ENCODE results near the gene PTCD2. TPM values are rescaled to one million over a fixed set of nuclear protein-coding genes. Genes with fewer than 3 reads are reported as not detected.

The PTCD2 gene
- total and polyA plus RNA-seq, 2 donors (not counting 3 experiments of a cell fraction or from before 2014, with no cell fraction given): 4.3 to 6.7 TPM

DNA sequence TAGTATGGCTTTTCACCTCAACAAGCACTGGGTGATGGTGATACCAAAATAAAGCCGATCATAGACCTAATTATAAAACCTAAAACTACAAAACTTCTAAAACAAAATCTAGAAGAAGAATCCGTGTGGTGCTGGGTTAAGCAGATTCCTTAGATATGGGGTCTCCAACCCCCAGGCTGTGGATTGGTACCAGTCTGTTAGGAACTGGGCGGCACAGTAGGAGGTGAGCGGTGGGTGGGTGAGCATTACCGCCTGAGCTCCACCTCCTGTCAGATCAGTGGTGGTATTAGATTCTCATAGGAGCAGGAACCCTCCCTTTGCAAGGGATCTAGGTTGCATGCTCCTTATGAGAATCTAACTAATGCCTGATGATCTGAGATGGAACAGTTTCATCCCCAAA is 33.4 kb upstream of the PTCD2 start:
- CTCF ChIA-PET: no interaction called here

More for the DNA sequence above, 33.4 kb upstream of the PTCD2 start:
- no peak overlapping the region for H3K9ac ChIP-seq (replicated peaks; ENCODE audit: extremely low read depth, insufficient read depth, low read length)
- TF ChIP-seq POLR2A (IDR thresholded peaks at IDR 0.05; ENCODE audit: low read depth, low read length): no peak
- TF ChIP-seq MYC (IDR thresholded peaks at IDR 0.05; ENCODE audit: low read depth, low read length): no peak
- TF ChIP-seq, protein P1, sequence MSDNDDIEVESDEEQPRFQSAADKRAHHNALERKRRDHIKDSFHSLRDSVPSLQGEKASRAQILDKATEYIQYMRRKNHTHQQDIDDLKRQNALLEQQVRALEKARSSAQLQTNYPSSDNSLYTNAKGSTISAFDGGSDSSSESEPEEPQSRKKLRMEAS (IDR thresholded peaks at IDR 0.05; ENCODE audit: insufficient read depth, insufficient read length): no peak
- no peak for TF ChIP-seq FOS (IDR thresholded peaks at IDR 0.05; ENCODE audit: borderline replicate concordance, insufficient read depth, low read length)
- TF ChIP-seq POLR2AphosphoS5 (IDR thresholded peaks at IDR 0.05; ENCODE audit: insufficient read depth, low read depth, low read length): no peak
- TF ChIP-seq, protein P2, sequence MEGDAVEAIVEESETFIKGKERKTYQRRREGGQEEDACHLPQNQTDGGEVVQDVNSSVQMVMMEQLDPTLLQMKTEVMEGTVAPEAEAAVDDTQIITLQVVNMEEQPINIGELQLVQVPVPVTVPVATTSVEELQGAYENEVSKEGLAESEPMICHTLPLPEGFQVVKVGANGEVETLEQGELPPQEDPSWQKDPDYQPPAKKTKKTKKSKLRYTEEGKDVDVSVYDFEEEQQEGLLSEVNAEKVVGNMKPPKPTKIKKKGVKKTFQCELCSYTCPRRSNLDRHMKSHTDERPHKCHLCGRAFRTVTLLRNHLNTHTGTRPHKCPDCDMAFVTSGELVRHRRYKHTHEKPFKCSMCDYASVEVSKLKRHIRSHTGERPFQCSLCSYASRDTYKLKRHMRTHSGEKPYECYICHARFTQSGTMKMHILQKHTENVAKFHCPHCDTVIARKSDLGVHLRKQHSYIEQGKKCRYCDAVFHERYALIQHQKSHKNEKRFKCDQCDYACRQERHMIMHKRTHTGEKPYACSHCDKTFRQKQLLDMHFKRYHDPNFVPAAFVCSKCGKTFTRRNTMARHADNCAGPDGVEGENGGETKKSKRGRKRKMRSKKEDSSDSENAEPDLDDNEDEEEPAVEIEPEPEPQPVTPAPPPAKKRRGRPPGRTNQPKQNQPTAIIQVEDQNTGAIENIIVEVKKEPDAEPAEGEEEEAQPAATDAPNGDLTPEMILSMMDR (IDR thresholded peaks at IDR 0.05; ENCODE audit: extremely low read depth in 1 of 2, insufficient read depth in 1 of 2, low read depth in 1 of 2, low read length in 2 of 2): no peak
- TF ChIP-seq EZH2 (IDR thresholded peaks at IDR 0.05; ENCODE audit: borderline replicate concordance, low read depth, low read length, severe bottlenecking): no peak
- TF ChIP-seq JUN (IDR thresholded peaks at IDR 0.05; ENCODE audit: borderline replicate concordance, insufficient read depth, insufficient read length, low read depth): no peak
- no peak for TF ChIP-seq GATA2 (IDR thresholded peaks at IDR 0.05; ENCODE audit: insufficient read depth, insufficient read length, low read depth, low read length)
- intact Hi-C loops (cut with micrococcal nuclease): no loop called here
- no TSS peak for BruUV-seq (replicated peaks)
- POLR2A ChIA-PET: interaction anchor here (0.6 kb wide), 1 partner anchor 76 kb away, joined by 6 read pairs; no protein-coding TSS in a partner anchor
- no peak overlapping the region for H3K4me3 ChIP-seq (replicated peaks in 1 of 3; ENCODE audit: insufficient read depth in 1 of 3, low read depth in 1 of 3, low read length in 3 of 3)
- dilution Hi-C loops (cut with MboI; ENCODE audit: extremely low pct_ligation_motif_present, low sequenced_read_pairs): no loop called here
- H3K27me3 ChIP-seq (ENCODE audit: control insufficient read depth in 2 of 2, insufficient read depth in 2 of 2, low read length in 2 of 2): no peaks in the 10 kb centered on the region
- H3K36me3 ChIP-seq (ENCODE audit: control insufficient read depth in 2 of 2, extremely low read depth in 1 of 2, insufficient read depth in 2 of 2, low read length in 2 of 2): peaks cover 0 to 2% of the 10 kb centered on the region in 2 experiments
- no peak for DNase-seq (ENCODE audit: low read depth, low spot score)
- no peak overlapping the region for H3K4me2 ChIP-seq (ENCODE audit: insufficient read depth, low read length)
- H4K20me1 ChIP-seq (replicated peaks; ENCODE audit: control insufficient read depth, extremely low read depth, insufficient read depth, low read length): no peaks in the 10 kb centered on the region
- FAIRE-seq: no peak
- no peaks in the 10 kb centered on the region for H3K9me3 ChIP-seq (replicated peaks; ENCODE audit: control insufficient read depth, insufficient read depth, low read length)
- H3K9me1 ChIP-seq (replicated peaks; ENCODE audit: control insufficient read depth, extremely low read depth, insufficient read depth, low read length): no peaks in the 10 kb centered on the region
- H3K79me2 ChIP-seq (ENCODE audit: control insufficient read depth, insufficient read depth, low read length): no peaks in the 10 kb centered on the region
- H3K27ac ChIP-seq (ENCODE audit: insufficient read depth, low read depth, low read length): no peak overlapping the region
- no peak overlapping the region for H2AFZ ChIP-seq (ENCODE audit: low read depth, low read length)
- H3K4me1 ChIP-seq (ENCODE audit: control insufficient read depth, extremely low read depth, insufficient read depth, low read length): peaks cover 18% of the 10 kb centered on the region
